Measurements from ENCODE around the gene SLC9A2. TPM values are rescaled to one million over a fixed set of nuclear protein-coding genes. Genes with fewer than 3 reads are reported as not detected.

SLC9A2 gene
- total RNA-seq, 1 donor from 2014 or later = not detected

GRCh38 chr2:102603904-102604303 lies 15.4 kb upstream of the SLC9A2 start:
- no peak overlapping the region for H3K27ac Mint-ChIP-seq
- TF ChIP-seq CTCF (IDR thresholded peaks at IDR 0.05) = no peak
- no peaks in the 10 kb centered on the region for H3K36me3 Mint-ChIP-seq (ENCODE audit: low read depth)
- no peaks in the 10 kb centered on the region for H3K9me3 Mint-ChIP-seq
- ATAC-seq (ENCODE audit: low read depth) (no peak), DNase-seq (no peak)
- ChIA-PET CTCF (no interaction called here), POLR2A (no interaction called here)
- peaks cover 24% of the 10 kb centered on the region for H3K27me3 Mint-ChIP-seq
- H3K4me1 Mint-ChIP-seq = no peaks in the 10 kb centered on the region
- H3K4me3 Mint-ChIP-seq = no peak overlapping the region
- intact Hi-C loops (cut with micrococcal nuclease) = no loop called here

- no peak for ATAC-seq (ENCODE audit: low read depth)
- CTCF ChIA-PET = no interaction called here
- Mint-ChIP-seq H3K27ac (no peak overlapping the region), H3K9me3 (no peaks in the 10 kb centered on the region), H3K36me3 (ENCODE audit: low read depth) (no peaks in the 10 kb centered on the region), H3K4me3 (no peak overlapping the region), H3K27me3 (peaks cover 20% of the 10 kb centered on the region), H3K4me1 (no peaks in the 10 kb centered on the region)
- no peak for DNase-seq
- no peak for TF ChIP-seq CTCF (IDR thresholded peaks at IDR 0.05)
- POLR2A ChIA-PET = no interaction called here
- intact Hi-C loops (cut with micrococcal nuclease) = no loop called here
Observed at GRCh38 chr2:102604769-102605168, 14.6 kb upstream of the SLC9A2 start.

GRCh38 chr2:102606353-102606752 lies 13.0 kb upstream of the SLC9A2 start:
- ChIA-PET CTCF (interaction anchor here (0.6 kb wide), 1 partner anchor 8 kb away, joined by 3 read pairs; no protein-coding TSS in a partner anchor), POLR2A (no interaction called here)
- TF ChIP-seq CTCF (IDR thresholded peaks at IDR 0.05) = no peak
- intact Hi-C loops (cut with micrococcal nuclease) = no loop called here
- Mint-ChIP-seq H3K4me1 (no peaks in the 10 kb centered on the region), H3K9me3 (no peaks in the 10 kb centered on the region), H3K36me3 (ENCODE audit: low read depth) (no peaks in the 10 kb centered on the region), H3K4me3 (no peak overlapping the region), H3K27ac (no peak overlapping the region), H3K27me3 (peaks cover 13% of the 10 kb centered on the region)
- ATAC-seq (ENCODE audit: low read depth) (no peak), DNase-seq (no peak)

GRCh38 chr2:102615620-102616436 lies 3.5 kb upstream of the SLC9A2 start:
- ChIA-PET CTCF (interaction anchor here (0.9 to 6.1 kb wide), 6 partner anchors 16 to 595 kb away, joined by 3 to 123 read pairs (median 4); partner anchors contain the start of gene SLC9A4), POLR2A (no interaction called here)
- Mint-ChIP-seq H3K9me3 (no peaks in the 10 kb centered on the region), H3K27ac (no peak overlapping the region), H3K27me3 (peaks cover 42% of the 10 kb centered on the region), H3K4me1 (peaks cover 7% of the 10 kb centered on the region), H3K36me3 (ENCODE audit: low read depth) (no peaks in the 10 kb centered on the region), H3K4me3 (no peak overlapping the region)
- TF ChIP-seq CTCF (IDR thresholded peaks at IDR 0.05) = peak; percentile 77
- intact Hi-C loops (cut with micrococcal nuclease) = loop anchor here (1.0 kb wide), 2 partner anchors 96 to 143 kb away; partner anchors contain the start of gene SLC9A4
- ATAC-seq (ENCODE audit: low read depth) (peak; percentile 76), DNase-seq (no peak)

GRCh38 chr2:102618452-102619413 lies 620 bp upstream of the SLC9A2 start:
- Mint-ChIP-seq H3K27me3 (peaks cover 50% of the 10 kb centered on the region), H3K27ac (no peak overlapping the region), H3K36me3 (ENCODE audit: low read depth) (no peaks in the 10 kb centered on the region), H3K9me3 (no peaks in the 10 kb centered on the region), H3K4me3 (no peak overlapping the region), H3K4me1 (peaks cover 7% of the 10 kb centered on the region)
- no peak for ATAC-seq (ENCODE audit: low read depth)
- intact Hi-C loops (cut with micrococcal nuclease) = no loop called here
- no peak for TF ChIP-seq CTCF (IDR thresholded peaks at IDR 0.05)
- ChIA-PET POLR2A (no interaction called here), CTCF (interaction anchor here (6.1 kb wide), 1 partner anchor 147 kb away, joined by 123 read pairs; the partner anchor contains the start of gene SLC9A4)
- no peak for DNase-seq

All from activated B cell treated with CpG ODN at 0.5 μM for 24 hours (primary cell).